ENCODE measurements around the gene SND1.
"Not testable (repeated sequence)": the region's sequence is repeated elsewhere in the genome, so short reads cannot be mapped to it uniquely, and the experiment has no call there.

The SND1 gene

DNA sequence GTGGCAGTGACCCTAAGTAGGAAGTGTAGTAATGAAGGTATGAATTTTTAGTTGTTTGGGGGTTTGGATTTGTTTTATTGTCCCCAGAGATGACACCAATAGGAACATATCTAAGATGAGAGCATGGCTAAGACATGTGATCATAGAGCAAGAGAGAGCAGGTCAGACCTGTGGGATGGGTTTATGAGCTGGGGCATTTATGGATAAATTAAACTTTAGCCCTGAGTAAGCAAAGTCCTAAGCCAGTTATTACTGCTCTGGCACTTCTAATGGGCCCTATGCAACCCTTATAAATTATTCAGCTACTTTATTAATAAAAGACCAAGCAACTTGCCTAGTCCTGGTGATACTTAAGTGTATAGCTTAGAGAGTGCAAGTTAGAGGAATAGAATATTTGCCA, 294.1 kb downstream of the SND1 start:
- no peak for DNase-seq

DNA sequence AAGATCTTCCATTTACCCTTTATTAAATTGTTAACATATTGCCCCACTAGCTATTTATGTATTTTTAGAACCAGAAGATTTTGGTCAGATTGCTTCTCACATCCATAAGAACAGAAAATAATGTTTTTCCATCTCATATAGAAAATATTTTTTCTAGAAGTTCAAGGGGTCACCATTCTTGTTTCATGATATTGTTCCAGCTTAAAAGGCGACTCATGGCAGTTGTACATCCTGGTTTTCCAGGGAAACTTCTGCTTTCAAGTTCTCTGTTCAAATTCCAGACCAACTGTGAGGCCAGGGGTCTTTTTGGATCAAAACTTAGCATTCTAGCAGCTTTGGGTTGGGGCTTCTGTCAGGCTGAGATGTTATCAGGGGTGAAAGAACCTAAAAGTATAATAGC, 294.9 kb downstream of the SND1 start:
- no peak for DNase-seq

DNA sequence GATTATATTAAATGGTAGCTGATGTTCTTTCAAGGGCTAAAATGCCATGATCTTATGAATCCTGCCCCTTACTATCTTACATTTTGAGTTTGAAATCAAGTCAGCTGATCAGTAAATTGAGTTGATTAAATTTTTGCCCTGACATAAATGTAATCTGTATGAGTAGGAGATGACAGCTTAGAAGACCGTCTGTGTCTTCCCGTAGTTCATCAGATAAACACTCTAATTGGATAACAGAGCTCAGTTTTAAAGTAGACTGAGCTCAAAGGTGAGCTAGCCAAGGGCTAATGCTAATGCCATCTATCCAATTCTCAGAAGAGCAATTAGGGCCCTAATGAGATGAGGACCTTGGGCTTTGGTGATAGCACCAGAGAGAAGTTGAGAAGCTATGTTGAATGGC, 296.3 kb downstream of the SND1 start:
- DNase-seq: no peak

DNA sequence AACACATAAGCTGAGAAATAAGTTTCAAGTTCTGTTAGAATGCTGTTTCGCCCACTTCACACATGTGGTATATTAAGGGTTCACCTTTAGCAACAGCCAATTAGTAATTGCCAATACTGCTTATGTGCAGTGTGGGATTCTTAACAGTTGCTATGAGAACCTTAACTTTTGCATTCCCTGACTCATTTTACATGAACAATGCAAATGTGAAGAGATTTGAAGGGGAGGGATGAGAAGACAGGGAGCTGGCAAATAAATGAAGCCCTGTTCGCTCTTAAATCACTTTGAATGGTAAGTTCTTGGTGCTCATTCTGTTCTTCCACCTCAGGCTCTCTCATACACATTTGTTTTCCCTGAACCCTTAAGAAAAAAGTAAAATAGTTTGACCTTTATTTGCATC, 296.9 kb downstream of the SND1 start:
- DNase-seq: no peak

DNA sequence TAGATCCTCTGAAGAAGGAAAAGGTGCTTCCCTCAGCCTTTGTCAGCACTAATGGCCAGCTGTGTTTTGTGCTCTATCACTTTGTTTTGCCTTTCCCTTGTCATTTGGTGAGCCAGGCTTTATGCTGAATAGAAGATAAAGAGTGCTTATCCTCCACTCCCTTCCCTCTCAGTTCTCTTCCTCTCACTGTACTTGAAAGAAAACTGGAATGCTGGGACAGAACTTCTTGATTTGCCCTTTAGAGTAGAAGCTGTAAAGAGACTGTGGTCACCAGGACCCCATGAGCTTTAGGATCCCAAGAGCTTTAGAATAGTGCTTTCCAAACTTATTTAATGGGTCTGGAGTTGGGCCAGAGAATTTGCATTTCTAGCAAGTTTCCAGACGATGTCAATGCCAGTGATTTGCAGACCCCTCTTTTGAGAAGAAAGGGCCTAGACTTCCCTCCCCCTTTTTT, 297.8 kb downstream of the SND1 start:
- DNase-seq: no peak

DNA sequence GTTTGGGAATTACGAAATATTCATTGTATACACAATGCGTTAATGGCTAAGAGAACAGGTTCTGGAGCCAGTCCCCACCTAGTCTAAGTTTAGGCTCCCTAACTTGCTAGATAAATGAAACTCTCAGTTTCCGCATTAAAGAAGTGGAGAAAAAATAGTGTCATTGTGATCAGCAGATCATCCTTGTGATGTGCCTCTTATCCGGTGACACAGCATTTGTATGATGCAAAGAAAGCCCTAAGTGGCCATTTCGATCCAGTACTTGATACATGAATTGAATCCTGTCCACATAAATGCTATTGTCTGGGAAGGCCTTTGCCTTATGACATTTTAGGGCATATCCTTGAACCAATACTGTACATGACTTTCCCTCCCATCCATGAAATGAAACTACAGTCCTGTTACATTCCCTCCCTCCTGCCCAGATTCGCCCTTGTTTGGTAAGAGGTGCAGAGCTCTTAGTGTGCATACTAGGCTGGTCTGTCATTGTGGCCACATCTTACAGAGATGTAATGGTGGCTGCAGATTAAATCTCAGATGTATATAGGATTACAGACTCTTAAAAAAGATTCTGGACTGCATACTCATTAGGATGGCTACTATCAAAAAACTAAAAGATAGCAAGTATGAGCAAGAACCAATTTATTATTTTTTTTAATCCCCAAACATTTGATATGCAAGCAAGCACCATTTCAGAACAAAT, 298.4 kb downstream of the SND1 start:
- DNase-seq: no peak

DNA sequence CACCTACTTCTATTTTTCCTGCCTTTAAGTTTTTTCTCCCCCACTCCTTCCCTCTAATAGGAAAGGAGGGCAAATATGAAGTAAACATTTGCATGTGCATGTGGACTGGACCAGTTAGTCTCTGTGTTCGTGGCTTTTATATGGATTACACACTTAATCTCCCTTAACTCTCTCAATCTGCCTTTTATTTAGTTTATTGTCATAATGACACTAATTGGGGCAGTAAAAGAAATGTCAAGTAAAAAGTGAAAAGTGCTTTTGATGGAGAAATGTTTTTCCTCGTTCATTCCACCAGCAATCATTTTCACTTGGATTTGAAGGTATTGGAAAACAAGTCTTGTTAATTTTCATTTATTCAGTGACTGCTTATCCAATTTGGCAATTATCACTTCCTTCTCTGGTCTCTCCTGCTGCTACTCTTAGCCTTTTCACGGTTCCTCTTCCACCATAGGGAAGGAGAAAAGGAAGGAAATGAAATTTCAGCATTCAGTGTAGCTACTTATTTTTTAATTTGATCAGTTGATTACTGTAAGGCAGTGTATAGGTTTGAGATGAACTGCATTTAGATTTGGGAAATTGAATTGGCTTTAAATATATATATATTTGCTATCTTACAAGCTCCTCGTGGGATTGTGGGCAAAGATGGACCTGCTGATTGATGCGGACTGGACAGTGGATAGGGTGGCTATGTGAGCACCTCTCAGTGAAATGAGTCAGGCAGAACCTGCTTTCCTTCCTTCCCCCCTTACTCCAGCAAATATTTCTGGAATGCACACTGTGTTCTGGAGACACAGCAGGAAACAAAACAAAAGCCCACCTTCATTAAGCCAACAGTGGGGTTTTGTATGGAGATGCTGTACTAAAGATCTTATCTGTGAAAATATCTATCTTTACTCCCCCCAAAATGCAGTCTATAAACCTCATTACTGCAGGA, 301.7 kb downstream of the SND1 start:
- no peak for DNase-seq

DNA sequence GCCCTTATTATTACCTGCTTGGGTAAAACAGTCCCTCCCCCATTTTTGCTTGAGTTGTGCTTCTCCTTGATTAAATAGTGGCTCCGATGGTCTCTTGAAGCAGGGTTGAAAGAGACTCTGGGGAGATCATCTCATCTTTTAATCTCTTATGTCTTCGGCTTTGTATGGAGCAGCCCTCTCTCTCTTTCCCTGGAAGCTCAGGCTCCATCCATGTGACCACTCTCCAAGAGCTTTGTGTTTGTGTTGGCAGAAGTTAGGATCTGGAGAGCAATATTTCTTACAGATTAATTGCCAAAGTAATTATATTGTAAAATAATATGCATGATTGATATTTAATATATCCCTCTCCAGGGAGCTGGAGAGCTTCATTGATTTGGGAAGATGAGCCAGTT, 302.4 kb downstream of the SND1 start:
- peak; percentile 68 for DNase-seq

DNA sequence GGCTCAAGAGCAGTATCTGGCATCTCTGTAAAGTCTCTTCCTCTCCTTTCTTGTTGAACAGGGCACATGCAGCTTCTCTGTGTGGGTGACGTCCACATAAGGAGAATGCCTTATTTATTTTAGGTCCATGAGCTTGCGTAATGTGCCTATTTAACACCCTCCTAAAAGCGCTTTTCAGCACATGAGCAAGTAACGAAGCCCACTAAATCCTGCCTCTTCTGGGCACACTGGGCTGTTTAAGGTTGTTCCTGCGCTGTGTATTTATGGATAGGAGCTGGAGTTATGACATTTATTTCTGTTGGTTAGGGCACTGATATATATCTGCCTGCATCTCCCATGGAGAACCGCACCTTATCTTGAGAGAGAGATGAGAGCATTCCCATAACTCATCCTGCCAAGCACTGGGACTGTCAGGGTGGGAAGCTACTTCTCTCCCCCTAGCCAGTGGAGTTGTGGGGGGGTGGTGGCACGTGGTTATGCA, 303.1 kb downstream of the SND1 start:
- DNase-seq: no peak

DNA sequence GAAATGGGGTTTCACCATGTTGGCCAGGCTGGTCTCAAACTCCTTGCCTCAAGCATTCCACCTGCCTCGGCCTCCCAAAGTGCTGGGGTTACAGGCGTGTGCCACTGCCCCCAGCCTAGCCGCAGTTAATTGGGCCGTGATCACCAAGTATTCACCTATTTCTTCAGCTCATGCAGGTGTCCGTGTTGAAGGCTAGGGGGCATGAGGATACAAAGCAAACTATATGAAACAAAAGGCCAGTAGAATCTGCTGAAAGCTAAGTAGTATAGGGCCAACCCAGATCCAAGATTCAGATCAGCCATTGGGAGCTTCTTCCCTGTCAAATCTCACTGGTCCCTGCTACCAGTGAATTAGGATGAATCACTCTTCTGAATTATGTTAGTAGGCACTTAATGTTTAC, 305.9 kb downstream of the SND1 start:
- no peak for DNase-seq

DNA sequence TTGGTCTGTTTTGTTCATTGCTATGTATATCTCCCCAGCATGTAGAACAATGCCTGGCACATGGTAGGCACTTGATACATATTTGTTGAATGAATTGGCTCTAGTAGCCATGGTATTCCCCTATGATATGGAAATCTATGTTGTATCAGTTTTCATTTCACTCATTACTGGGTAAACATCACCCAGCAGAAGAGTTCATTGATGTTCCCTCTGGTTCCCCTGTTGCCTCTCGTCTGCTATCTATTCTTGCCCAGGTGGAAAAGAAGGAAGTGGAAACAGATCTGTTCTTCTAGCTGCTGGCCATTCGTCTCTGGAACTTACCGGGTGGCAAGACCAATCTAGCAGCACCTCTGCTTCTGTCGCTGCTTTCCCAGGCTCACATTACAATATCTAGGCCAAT, 307.8 kb downstream of the SND1 start:
- DNase-seq: no peak

DNA sequence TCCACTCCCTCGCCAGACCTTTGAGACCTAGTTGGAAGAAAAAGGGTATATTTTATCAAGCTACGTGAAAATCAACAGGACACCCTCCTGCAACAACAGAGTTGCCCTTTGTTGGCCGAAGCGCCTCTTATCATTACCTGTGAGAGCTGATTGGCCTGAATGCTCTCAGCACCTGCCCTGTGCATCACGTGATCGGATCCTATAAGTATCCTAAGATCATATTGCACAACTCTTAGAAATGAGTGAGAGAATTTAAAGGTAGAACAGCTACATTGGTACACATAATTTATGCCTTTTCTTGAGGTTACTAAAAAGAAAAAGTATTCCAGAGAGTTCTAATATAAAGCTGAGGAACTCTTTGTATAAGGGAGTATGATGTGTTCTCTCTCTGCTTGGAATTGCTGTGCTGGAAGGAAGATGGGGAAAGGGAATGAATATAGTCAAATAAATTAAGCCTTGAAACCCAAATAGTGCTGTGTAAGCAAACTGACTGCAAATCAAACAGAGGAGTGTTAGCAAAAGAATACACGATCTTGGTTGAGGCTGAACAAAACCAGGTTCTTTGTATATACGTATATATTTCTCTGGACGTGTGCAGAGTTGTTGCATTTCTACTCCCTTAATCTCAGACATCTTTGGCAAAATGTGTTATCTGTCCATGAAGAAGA, 309.9 kb downstream of the SND1 start:
- no peak for DNase-seq

DNA sequence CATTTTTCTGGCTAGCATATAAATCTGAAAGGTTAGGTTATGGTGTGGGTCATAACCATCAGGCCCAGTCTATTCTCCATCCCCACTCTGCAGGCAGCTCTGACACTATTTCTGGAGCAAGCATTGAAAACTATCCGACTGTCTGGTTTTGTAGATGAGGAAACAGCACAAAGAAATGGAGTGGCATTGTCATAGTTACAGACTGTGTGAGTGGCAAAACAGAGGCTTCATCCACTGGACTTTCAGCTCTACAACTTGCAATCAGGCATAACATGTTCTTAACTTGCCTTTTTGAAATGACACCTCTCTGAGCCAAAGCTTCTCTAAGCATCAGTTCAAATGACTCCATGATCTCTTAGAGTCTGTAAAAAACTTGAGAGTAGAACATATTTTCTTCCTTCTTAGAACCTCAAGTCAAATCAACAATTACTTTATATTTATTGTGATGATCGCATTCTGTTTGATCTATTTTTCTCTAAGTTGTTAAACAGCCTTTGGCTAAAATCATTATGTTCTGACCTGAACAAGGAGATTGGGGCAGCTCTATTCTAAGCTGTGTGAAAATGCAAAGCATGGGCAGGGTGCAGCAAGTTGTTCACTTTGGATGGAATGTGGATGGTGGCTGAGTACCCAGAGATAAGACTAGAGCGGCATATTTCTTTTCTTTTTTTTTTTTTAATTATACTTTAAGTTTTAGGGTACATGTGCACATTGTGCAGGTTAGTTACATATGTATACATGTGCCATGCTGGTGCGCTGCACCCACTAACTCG, 310.8 kb downstream of the SND1 start:
- no peak for DNase-seq

DNA sequence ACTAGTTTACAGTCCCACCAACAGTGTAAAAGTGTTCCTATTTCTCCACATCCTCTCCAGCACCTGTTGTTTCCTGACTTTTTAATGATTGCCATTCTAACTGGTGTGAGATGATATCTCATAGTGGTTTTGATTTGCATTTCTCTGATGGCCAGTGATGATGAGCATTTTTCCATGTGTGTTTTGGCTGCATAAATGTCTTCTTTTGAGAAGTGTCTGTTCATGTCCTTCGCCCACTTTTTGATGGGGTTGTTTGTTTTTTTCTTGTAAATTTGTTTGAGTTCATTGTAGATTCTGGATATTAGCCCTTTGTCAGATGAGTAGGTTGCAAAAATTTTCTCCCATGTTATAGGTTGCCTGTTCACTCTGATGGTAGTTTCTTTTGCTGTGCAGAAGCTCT, 311.9 kb downstream of the SND1 start:
- DNase-seq: not testable (repeated sequence)

DNA sequence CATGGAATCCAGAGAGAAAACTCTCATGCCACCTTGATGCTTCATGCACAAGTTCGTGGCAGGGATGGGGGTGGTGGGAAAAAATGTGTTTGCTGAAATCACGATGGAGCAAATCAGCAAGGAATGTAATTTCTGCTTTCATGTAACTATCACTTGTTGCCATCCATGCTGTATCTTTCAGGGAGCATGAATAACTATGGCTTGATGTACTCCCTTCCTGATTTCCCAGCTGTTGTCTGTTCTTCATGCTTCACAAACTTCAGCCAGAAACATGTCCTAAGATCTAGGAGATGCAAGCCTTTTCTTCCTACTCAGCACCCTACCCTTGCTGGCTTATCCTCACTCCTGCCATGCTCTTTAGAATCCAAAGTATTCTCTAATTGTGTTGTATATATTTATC, 315.3 kb downstream of the SND1 start:
- no peak for DNase-seq

DNA sequence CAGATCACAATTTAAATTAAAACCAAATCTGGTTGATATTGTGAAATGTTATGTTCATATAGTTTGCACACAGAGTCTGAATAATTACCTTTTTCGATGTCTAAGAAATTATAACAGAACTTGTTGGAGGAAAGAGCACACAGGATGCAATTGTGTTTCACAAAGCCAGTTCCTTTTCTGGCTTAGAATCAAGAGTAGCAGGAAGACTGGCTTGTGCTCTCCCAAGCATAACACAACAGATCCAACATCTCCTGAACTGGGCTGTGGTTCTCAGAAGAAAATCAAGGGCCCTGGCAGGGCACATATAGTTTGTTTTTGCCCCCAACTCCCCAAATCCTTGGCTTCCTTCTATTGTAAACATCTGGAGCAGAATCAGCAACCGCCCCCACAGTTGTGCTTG, 316.6 kb downstream of the SND1 start:
- DNase-seq: no peak

DNA sequence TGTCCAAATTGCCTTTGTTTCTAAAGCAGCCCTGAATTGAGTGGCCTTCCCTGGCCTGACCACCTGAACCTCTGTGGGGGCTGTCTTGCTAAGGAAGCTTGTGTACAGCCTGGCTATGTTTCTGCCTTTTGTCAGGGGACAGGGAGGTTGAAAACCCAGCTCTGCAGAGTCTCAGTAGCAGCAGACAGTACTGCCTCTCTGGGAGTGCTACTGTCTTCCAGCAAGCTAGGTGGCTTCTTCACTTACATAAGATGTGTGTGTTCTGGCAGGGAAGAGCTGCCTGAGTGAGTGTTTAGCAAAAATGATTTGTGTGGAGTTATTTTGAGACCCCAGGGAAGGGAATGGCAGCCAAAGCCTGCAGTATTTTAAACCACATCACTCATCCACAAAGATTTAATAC, 321.8 kb downstream of the SND1 start:
- no peak for DNase-seq

DNA sequence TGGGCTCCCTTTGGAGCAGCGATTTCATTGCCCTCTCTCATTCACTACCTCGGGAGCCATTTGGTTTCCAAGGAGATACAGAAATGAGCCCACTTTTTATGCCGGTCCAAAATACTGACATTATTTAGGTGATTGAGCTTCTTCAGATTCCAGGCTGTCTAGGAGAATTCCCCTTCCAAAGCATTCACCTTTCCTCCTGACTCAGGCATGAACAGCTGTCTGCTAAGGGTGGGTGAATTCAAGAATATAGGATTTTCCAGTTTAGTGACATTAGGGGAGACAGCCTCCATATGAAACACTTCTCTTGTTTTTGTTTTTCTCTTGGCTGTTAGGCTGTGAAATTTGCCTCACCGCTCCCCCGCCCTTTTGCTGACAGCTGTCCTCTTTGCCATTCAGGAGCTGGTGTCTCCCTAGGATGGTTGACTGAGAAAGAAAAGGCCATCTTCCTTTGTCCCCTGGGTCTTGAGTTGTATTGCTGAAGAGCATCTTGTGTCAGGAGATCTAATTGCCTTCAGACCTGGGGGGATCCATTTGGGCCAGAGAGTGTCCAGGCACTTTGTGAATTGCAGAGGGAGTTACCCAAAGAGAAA, 322.5 kb downstream of the SND1 start:
- DNase-seq: no peak

DNA sequence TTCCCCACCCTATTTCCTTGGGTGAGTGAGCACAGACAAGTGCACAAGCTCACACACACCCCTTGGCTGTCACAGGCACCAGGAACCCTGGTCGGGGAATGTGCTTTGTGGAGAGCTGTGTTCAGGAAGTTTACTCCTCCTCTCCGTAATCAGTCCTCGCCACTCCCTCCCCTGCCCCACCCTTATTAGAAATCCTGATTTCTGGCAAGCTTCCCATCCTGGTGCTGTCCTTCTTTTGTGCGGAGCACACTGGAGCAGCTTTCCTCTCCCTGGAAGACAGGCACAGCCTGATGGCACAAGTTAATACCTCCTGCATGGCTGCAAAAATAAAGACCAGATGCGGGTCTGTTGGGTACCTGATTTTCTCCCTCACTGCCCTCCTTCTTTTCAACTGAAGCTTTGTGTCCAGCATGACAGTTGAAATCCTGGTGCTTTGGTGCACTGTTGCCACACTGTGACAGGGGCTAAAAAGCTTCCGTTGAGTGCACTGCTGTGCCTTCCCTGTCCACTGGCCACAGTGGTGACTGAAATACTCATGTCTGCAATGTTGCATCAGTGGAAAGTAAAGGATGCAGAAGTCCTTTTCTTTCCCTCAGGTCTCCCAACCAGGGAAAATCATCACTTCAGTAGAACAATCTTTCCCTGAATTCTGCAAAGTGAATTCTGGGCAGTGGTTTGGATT, 324.2 kb downstream of the SND1 start:
- DNase-seq: no peak

DNA sequence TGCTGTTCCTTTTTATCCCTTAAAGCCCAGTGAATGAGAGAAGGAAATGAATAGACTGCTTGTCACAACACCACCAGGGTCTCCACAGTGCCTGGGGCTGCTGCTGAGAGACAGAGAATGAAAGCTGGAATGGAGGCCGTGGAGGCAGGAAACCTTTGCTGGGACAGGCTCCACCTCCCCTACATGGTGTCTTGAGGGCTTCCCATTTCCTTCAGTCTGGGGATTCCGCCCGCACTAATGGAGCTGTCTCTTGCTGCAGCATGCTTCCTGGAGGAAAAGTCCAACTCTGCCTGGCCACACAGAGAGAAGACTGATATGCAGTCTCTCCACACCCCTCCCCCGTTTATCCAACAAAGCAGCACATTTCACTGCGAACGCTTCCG, 324.7 kb downstream of the SND1 start:
- no peak for DNase-seq

DNA sequence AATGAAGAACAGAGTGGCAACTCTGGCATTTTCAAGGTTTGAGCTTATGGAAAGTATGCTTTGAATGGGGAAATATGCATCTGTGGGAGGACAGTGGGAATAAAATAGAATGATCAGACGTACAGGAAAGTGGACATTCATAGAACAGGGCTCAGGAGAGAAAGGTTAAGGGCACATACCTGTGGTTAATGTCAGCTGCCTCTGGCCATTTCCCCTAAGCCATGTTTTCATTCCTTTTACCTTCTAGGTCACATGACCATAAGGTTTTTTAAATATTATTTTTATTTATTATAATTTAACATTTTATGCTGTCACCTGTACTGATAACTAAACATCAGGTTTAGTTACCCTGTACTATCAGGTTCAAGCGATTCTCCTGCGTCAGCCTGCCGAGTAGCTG, 326.4 kb downstream of the SND1 start:
- no peak for DNase-seq

Data from NCI-H1092 (cell line).